Measurements from ENCODE around the gene SERPIND1. TPM values are rescaled to one million over a fixed set of nuclear protein-coding genes. Genes with fewer than 3 reads are reported as not detected.

The SERPIND1 gene
- total and polyA plus RNA-seq, 9 donors: 0.22 to 5.0 (median 1.1) TPM

GRCh38 chr22:20785415-20785814, 11.5 kb downstream of the SERPIND1 start:
- Histone ChIP-seq H3K27ac (no peak overlapping the region), H3K4me1 (ENCODE audit: insufficient read depth) (no peaks in the 10 kb centered on the region), H3K4me3 (no peak overlapping the region), H3K9me3 (no peaks in the 10 kb centered on the region), H3K36me3 (no peaks in the 10 kb centered on the region), H3K27me3 (no peaks in the 10 kb centered on the region)
- intact Hi-C loops (cut with DNase I): no loop called here
- TF ChIP-seq EP300 (IDR thresholded peaks at IDR 0.05): no peak
- WGBS, 3 donors: 89 to 92% (median 90%) methylated on average over 3 of the region's 3 CpGs
- no peak for DNase-seq

GRCh38 chr22:20786048-20786447, 12.1 kb downstream of the SERPIND1 start:
- no peaks in the 10 kb centered on the region for H3K4me1 ChIP-seq (ENCODE audit: insufficient read depth)
- no peaks in the 10 kb centered on the region for H3K9me3 ChIP-seq
- DNase-seq: no peak
- intact Hi-C loops (cut with DNase I): no loop called here
- H3K36me3 ChIP-seq: no peaks in the 10 kb centered on the region
- H3K4me3 ChIP-seq: no peak overlapping the region
- no peak overlapping the region for H3K27ac ChIP-seq
- no peaks in the 10 kb centered on the region for H3K27me3 ChIP-seq
- 92 to 94% (median 92%) methylated on average over 8 of the region's 8 CpGs for WGBS, 3 donors
- TF ChIP-seq CTCF (IDR thresholded peaks at IDR 0.05): no peak
- no peak for TF ChIP-seq POLR2A (IDR thresholded peaks at IDR 0.05)
- no peak for TF ChIP-seq EP300 (IDR thresholded peaks at IDR 0.05)

- TF ChIP-seq CTCF (IDR thresholded peaks at IDR 0.05) (no peak), POLR2A (IDR thresholded peaks at IDR 0.05) (no peak), EP300 (IDR thresholded peaks at IDR 0.05) (no peak)
- intact Hi-C loops (cut with DNase I): no loop called here
- no peak for DNase-seq
- 90 to 93% (median 91%) methylated on average over 10 of the region's 10 CpGs for WGBS, 3 donors
- no peaks in the 10 kb centered on the region for H3K36me3 ChIP-seq
- no peak overlapping the region for H3K27ac ChIP-seq
- H3K4me3 ChIP-seq: no peak overlapping the region
- H3K9me3 ChIP-seq: no peaks in the 10 kb centered on the region
- H3K27me3 ChIP-seq: no peaks in the 10 kb centered on the region
- H3K4me1 ChIP-seq (ENCODE audit: insufficient read depth): no peaks in the 10 kb centered on the region
These were observed 12.6 kb downstream of the SERPIND1 start for GRCh38 chr22:20786536-20786979.

- no peak overlapping the region for H3K27ac ChIP-seq
- WGBS, 3 donors: 98 to 100% (median 98%) methylated on average over 4 of the region's 4 CpGs
- H3K9me3 ChIP-seq: no peaks in the 10 kb centered on the region
- TF ChIP-seq POLR2A (IDR thresholded peaks at IDR 0.05) (no peak), CTCF (IDR thresholded peaks at IDR 0.05) (no peak), EP300 (IDR thresholded peaks at IDR 0.05) (no peak)
- no peak for DNase-seq
- intact Hi-C loops (cut with DNase I): no loop called here
- no peaks in the 10 kb centered on the region for H3K36me3 ChIP-seq
- no peaks in the 10 kb centered on the region for H3K27me3 ChIP-seq
- H3K4me3 ChIP-seq: no peak overlapping the region
- H3K4me1 ChIP-seq (ENCODE audit: insufficient read depth): peaks cover 2% of the 10 kb centered on the region
These were observed 13.3 kb downstream of the SERPIND1 start for GRCh38 chr22:20787223-20787622.

GRCh38 chr22:20787746-20788626, 14.1 kb downstream of the SERPIND1 start:
- Histone ChIP-seq H3K27me3 (no peaks in the 10 kb centered on the region), H3K27ac (no peak overlapping the region), H3K9me3 (no peaks in the 10 kb centered on the region), H3K4me3 (no peak overlapping the region), H3K36me3 (no peaks in the 10 kb centered on the region), H3K4me1 (ENCODE audit: insufficient read depth) (peaks cover 9% of the 10 kb centered on the region)
- no peak for TF ChIP-seq EP300 (IDR thresholded peaks at IDR 0.05)
- DNase-seq: no peak
- WGBS, 3 donors: 93 to 96% (median 95%) methylated on average over 4 of the region's 4 CpGs
- intact Hi-C loops (cut with DNase I): no loop called here
